Stimulated activated CD8-positive, alpha-beta memory T cell treated with anti-CD3 and anti-CD28 coated beads, Interleukin-15, amount 100 ng/mL, for 48 hours (primary cell): ENCODE measurements around the gene SLC50A1.
A peak's percentile ranks its signal among the peaks of the same experiment; 100 is the strongest.

Experiments
- DNase-seq, 2 donors: peaks; one replicate each; pipeline ENCODE4 v3.0.0-alpha.2; 2020; ENCODE audit warnings: low read depth in 2 of 2

Gene SLC50A1

DNA sequence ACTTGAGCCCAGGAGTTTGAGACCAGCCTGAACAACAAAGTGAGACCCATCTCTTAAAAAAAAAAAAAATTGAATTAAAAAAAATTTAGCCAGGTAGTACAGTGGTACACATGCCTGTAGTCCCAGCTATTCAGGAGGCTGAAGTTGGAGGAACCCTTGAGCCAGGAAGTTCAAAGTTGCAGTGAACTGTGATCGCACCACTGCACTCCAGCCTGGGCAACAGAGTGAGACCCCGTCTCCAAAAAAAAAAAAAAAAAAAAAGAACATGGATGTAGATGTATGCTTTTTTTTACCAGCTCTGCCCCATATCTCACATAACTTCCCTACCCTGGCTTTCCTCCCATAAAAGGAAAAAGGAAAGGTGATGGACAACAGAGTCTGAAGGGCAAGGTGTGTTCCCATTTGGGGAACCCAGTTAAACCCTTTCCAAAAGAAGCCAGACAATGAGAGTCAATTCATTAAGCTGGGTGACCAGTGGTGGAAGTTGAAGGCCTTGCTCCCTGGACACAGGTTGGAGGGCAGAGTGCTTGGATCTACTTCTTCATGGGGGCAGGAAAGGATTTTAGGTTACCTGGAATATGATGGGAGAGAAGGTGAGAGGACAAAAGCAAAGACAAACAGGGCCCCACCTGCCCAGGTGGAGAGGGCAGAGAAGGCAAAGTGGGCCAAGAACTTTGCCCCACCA, 34.6 kb downstream of the SLC50A1 start:
- DNase-seq, result no peak

DNA sequence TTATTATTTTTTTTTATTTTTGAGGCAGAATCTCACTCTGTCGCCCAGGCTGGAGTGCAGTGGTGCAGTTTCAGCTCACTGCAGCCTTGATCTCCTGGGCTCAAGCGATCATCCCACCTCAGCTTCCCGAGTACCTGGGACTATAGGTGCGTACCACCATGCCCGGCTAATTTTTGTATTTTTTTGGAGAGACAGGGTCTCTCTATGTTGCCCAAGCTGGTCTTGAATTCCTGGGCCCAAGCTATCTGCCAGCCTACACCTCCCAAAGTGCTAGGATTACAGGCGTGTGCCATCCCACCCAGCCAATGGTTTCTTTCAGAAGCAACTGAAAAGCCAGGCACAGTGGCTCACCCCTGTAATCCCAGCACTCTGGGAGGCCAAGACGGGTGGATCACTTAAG, 35.2 kb downstream of the SLC50A1 start:
- no peak for DNase-seq

GRCh38 chr1:155171836-155172731, 36.4 kb downstream of the SLC50A1 start:
- DNase-seq, result no peak

DNA sequence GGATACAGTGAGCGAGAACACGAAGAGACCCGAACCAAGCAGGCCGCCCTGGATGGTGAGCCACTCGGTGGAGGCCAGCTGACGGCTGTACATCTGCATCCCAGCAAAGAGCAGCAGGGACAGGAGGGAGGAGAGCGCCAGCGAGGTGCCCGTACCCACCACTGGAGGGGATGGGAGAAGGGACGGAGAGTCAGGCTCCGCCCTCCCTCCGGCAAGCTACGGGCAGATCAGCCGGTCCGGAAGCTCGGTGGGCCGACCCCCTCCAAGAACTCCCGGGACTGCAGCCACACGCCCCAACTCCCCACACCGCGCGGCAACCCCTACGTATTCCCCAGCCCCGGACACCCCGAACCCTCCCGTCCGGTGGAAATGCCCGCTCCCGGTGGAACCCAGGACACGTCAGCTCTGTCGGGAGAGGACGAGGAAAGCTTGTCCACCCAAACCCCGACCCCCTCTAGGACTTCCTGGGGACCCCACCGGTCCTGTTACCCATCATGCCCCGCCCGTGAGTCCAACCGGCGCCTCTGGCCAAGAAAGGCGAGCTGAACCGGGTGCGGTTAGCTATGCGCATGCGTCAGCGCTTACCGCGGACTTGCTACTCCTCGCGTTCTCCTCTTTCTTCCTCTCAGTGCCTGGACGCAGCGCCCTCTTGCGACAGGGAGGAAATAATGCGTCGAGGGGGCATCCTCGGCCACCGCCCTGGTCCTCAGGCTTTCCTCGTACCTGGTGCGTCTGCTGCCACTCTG, 37.3 kb downstream of the SLC50A1 start, which contains the start of gene KRTCAP2:
KRTCAP2 (minus strand) TSS at position 573 of the 746 bp plus-strand sequence; CDS start at position 493, 80 bp downstream.
- DNase-seq, result peak; percentile 92 to 93

GRCh38 chr1:155173478-155174323, 38.0 kb downstream of the SLC50A1 start, which contains the start of gene TRIM46:
Gene TRIM46 (plus strand): TSS chr1:155173849. CDS start chr1:155173967, 118 bp downstream.
- peak; percentile 58 to 62 for DNase-seq

DNA sequence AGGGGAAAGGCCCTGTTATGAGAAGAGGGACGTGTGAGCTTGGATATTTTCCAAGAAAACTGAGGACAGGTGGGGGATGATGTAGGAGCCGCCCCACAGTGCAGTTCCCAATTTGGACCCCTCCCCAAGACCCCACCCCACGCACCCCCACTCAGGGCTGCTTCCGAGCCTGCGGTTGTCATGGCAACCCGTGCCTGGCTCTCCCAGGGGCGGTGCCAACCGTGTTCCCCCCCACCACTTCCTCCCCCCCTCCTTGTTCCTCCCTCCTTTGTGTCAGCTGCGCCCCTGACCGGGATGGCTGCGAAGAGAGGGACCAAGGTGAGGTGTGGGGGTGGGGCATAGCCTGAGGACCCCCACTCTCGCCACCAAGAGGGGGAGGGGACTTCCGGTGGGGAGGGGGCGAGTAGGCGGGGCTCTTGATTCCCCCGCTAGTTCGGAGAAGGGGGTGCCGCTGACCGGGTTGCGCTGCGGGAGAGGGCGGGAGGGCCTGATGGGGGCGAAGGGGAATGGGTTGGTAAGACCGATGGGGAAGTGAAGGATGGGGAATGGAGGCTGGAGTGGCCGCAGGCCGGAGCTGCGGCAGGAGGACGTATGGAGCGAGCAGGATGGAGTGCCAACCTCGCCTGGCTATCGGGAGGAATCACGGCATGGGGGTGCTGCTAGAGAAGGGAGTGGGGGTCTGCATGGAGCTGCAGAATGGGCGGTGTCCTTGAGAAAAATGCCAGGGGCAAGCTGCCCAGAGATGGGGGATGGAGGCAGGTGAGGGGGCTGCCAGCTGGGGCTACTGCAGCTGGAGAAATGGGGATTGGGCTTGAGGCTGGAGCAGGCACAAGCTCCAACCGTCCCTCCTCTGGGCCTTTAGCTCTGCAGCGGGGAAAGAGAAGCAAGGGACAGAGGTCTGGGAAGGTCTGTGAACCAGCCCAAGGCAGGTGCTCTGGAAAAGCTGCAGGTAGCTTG, 39.0 kb downstream of the SLC50A1 start:
- DNase-seq, result no peak

GRCh38 chr1:155175281-155175926, 39.8 kb downstream of the SLC50A1 start:
- DNase-seq, result no peak

DNA sequence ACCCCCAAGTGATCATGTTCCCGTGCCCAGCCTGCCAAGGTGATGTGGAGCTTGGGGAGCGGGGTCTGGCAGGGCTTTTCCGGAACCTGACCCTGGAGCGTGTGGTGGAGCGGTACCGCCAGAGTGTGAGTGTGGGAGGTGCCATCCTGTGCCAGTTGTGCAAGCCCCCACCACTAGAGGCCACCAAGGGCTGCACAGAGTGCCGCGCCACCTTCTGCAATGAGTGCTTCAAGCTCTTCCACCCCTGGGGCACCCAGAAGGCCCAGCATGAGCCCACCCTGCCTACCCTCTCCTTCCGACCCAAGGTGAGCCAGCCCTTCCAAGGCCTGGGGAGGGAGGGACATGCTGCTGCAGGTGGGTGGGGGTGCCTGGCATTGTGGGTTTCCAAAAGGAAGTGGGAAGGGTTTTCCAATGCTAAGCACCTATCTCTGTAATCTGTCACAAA, 40.3 kb downstream of the SLC50A1 start:
- no peak for DNase-seq

DNA sequence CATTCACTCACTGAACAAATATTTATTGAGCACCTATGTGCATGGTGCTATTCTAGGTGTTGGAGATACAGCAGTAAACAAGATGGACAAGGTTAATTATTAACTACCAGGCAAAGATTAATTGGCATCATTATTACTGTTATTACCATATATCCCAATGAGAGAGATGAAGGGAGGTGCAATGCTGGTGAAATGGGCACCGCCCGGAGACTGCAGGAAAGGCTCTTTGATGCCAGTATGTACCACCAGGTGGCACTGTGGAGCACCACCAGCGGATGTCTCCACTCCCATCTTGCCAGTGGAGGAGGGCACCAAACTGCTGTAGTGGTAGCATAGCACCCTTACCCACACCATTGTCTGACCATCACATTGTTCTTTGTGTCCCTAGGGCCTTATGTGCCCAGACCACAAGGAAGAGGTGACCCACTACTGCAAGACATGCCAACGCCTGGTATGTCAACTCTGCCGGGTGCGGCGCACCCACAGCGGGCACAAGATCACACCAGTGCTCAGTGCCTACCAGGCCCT, 41.0 kb downstream of the SLC50A1 start:
- DNase-seq, result peak; percentile 70

DNA sequence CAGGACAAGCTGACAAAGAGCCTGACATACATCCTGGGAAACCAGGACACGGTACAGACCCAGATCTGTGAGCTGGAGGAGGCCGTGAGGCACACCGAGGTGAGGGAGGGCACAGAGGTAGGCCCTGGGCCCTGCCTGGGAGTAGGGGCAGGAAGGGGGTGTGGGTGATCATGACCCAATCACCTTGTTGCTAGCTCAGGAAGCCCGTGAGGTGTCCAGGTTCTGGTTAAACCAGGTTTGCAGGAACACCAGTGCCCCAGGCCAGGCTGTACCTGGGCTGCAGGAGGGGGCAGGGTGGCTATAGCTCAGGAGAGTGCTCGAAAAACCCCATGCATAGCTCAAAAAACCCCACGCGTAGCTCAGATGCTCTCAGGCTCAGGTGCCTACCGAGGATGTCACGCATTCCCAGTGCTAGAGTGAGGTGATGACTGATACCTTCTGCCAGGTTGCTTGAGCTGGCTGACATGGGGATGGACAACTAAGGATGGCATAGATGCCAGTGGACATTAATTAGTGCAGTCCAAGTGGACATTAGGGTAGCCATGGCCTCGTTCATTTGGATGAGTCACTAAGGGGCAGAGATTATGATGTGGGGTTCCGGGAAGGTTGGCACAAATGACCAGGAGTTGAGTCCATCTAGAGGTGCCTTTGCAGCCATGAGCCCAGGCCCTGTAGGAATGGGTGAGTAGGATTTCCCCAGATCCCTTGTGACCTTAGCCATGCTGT, 41.7 kb downstream of the SLC50A1 start:
- DNase-seq, result no peak

DNA sequence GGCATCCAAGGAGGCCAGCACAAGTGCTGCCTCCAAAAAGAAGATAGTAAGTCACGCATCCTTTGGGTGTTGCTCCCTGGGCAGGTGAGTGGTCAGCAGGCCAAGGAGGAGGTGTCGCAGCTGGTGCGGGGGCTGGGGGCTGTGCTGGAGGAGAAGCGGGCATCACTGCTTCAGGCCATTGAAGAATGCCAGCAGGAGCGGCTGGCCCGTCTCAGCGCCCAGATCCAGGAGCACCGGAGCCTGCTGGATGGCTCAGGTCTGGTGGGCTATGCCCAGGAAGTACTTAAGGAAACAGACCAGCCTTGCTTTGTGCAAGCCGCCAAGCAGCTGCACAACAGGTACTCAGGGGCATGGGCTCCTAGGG, 42.2 kb downstream of the SLC50A1 start:
- DNase-seq, result no peak

DNA sequence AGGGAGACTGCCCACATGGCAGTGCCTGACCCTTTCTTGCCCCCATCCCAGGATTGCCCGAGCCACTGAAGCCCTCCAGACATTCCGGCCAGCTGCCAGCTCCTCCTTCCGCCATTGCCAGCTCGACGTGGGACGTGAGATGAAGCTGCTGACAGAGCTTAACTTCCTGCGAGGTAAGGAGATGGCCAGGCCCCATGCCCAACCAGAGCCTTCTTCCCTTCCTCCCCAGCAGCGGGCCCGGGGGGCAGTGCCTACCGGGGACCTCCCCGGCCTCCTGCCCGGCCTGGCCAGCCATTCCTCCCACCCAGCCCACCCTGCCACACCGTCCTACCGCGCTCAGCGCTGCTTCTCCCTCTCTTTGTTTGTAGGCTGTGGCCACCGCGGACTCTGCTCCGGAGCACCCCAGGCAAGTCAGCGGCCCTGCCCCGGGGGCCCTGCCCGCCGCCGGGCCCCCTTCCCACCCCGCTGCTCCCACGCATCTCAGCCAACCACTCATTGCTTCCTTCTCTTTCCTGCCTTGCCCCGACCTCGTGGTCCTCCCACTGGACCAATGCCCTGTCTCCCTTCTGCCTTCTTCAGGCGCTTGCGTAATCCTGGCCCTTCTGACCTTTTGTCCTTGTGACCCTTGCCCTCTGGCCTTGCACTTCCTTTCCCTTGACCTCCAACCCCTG, 42.9 kb downstream of the SLC50A1 start:
- DNase-seq, result no peak

DNA sequence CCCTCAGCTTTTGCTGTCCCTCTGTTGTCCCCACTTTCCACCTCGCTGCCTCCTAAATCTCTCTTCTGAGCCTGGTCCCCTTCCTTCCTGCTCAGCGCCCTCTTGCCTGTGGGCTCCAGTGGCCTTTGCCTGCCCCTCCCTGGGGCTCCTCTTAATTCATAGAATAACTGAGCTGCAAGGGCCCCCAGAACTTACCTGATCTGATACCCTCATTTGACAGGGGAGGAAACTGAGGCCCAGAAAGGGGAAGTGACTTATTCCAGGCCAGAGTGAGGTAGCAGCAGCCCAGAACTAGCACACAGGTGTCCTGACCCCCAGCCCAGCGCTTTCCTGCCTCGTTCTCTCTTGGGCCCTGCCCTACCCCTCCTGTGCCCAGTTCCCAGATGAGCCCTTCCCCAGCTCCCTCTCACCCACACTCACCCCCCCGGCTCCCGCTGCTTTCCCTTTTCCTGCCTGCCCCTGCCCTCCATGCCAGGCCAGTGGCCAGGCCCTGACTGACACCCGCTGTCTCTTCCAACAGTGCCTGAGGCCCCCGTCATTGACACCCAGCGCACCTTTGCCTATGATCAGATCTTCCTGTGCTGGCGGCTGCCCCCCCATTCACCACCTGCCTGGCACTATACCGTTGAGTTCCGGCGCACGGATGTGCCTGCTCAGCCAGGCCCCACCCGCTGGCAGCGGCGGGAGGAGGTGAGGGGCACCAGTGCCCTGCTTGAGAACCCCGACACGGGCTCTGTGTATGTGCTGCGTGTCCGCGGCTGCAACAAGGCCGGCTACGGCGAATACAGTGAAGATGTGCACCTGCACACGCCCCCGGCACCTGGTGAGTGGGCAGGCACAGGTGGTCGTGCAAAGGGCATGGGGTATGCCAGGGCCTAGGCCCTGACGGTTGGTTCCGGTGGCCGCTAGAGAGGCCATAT, 43.7 kb downstream of the SLC50A1 start:
- no peak for DNase-seq

- no peak for DNase-seq
These were observed 45.9 kb downstream of the SLC50A1 start for GRCh38 chr1:155181371-155182051.

DNA sequence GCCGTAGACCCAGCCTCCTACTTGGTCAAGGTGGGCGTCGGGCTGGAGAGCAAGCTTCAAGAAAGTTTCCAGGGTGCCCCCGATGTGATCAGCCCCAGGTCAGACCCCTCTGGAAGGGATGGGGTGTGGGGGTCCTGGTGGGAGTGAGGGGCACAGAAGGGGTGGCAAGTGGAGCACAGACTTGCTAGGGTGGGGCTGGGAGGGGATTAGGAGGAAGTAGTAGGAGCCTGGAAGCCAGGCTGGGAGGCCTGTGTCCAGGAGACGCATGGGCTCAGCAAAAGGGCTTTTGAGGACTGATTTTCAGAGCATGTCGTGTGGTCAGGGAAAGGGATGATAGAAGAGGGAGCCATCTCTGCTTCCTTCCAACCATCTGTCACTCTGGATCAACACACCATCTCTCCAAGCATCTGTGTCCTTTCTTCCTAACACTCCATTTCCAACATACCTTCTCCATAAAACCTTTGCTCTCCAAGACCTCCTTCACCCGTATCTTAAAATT, 46.4 kb downstream of the SLC50A1 start:
- no peak for DNase-seq

GRCh38 chr1:155183775-155184221, 48.1 kb downstream of the SLC50A1 start:
- no peak for DNase-seq
